ENCODE results near the gene CDC42EP5. TPM values are rescaled to one million over a fixed set of nuclear protein-coding genes. Genes with fewer than 3 reads are reported as not detected.
A peak's percentile ranks its signal among the peaks of the same experiment; 100 is the strongest.

CDC42EP5 gene
- polyA plus RNA-seq, 4 donors: 25.1 to 49.9 (median 30.2) TPM

DNA sequence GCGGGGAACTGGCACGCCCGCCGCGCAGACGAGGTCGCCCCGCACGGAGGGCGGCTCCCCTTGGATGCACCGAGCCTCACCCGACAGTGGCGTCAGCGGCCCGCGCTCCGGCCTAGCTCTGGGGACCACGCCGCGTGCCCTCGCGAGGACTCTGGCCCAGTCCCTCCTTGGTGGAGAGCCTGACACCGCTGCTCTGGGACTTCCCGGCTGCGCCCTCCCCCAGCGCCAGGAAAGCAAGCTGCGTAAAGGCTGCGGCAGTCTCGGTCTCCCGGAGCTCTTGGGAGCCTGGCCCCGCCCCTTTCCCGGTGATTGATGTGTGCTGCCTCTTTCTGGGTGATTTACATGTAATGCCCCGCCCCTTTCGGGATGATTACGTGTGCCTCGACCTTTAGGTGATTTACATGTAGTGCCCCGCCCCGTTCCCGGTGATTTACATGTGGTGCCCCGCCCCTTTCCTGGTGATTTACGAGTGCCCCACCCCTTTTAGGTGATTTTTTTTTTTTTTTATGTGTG is 9.5 kb downstream of the CDC42EP5 start, which contains the start of gene LENG9:
Gene LENG9 (minus strand): TSS at position 248 of the 513 bp plus-strand sequence. CDS start 252 bp downstream, outside the sequence.
- DNase-seq (ENCODE audit: low read depth in 4 of 4, low spot score in 3 of 4): peak; percentile 78 to 89 (median 86)

DNA sequence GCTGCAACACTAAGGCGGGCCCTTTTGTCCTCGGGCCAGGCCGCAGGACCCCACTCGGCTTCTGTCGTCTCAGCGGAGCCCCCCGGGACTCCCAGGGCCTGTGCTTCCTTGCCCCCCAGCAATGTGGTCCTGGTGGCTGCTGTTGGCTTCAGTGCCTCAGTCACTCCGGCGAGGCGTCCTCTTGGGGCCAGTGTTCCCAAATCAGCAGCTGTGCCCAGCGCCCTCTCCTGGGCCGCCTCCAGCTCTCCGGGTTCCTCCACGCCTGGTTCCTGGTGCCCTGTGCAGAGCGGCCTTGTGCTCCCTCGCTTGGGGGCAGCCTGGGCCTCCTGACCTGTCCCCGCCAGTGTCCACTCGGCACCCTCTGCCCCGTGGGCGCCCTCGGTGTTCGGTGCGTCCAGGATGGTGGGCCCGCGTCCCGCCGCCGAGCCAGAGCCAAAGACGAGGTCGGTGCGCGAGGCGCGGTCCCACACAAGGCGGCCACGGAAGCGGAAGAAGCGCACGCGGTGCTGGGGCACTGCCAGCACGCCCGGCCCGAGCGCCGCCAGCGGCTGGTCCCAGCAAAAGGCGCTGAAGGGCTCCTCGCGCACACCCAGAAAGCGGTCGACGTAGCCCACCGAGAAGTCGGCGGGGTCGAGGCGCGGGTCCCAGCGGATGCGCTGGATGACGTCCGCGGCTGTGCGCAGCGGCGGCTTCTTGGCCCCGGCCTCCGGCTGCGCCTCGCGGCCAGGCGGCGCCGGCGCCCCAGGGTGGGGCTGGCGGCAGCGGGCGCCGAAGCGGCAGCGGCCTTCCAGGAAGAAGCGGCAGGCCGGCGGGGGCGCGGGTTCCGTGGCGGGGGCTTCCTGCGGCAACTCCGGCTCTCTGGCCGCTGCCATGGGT is 10.2 kb downstream of the CDC42EP5 start:
- no peak for DNase-seq (ENCODE audit: low read depth in 4 of 4, low spot score in 3 of 4)

DNA sequence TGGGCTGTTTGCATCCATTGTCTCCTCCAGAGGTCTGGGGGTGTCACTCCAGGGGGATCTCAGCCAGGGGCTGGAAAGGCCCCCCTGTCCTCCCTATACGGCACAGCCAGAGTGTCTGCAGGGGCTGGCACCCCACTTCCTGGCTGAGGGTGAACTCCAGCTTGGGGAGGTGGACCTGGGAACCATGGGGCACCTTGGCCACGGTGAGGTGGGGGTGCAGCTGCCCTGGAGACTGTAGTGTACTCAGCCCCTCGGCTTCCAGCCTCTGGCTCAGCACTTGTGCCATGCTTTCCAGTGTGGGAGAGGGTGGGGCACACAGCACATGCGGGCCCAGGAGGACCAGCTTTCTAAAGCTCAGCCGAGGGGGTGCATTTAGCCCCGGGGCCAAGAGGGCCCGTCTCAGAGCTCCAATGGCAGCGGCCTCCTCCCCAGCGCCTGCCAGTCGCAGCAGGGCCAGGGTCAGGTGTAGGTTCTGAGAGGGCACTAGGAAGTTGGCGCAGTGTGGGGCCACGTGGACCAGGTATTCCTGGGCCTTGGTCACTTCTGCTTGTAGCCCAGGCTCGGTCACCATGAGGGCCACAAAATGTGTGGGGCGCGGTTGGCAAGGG is 10.9 kb downstream of the CDC42EP5 start:
- DNase-seq (ENCODE audit: low read depth in 4 of 4, low spot score in 3 of 4): no peak

DNA sequence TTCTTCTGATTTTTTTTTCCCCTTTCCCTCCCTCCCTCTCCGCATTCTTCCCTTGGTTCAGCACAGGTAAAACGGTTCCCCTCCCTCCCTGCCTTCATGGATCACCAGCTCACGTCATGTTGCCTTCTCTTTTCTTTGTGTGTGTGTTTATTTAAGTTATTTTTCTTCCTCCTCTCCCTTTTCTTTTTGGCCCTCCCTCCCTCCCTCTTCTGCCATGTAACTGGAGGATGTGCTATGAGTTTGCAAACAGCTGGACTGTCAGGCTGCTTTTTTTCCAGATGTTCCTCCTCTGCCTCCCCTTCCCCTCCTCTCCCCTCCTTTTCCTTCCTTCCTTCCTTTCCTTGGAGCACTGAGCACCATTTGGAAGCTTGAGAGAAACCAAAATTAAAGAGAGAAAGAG is 11.5 kb downstream of the CDC42EP5 start:
- no peak for DNase-seq (ENCODE audit: low read depth in 4 of 4, low spot score in 3 of 4)

DNA sequence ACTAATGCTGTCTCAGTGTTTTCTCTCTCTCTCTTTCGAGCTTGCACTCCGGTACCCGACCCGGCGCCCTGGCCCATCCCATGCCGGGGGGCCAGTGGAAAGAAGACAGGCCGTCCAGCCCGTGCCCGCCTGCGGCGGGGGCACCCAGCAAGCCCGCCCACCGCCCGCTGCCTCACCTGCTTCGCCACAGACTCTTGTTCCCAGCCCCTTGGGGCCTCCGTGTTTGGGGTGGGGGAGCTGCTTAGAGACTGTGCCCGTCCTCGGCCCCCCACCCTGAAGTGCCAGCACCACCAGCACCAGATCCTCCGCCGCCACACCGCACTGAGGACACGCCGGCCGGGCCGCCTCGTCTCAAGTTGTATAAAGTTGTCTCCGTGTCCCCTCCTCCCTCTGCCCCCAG is 11.9 kb downstream of the CDC42EP5 start:
- DNase-seq (ENCODE audit: low read depth in 4 of 4, low spot score in 3 of 4): no peak

DNA sequence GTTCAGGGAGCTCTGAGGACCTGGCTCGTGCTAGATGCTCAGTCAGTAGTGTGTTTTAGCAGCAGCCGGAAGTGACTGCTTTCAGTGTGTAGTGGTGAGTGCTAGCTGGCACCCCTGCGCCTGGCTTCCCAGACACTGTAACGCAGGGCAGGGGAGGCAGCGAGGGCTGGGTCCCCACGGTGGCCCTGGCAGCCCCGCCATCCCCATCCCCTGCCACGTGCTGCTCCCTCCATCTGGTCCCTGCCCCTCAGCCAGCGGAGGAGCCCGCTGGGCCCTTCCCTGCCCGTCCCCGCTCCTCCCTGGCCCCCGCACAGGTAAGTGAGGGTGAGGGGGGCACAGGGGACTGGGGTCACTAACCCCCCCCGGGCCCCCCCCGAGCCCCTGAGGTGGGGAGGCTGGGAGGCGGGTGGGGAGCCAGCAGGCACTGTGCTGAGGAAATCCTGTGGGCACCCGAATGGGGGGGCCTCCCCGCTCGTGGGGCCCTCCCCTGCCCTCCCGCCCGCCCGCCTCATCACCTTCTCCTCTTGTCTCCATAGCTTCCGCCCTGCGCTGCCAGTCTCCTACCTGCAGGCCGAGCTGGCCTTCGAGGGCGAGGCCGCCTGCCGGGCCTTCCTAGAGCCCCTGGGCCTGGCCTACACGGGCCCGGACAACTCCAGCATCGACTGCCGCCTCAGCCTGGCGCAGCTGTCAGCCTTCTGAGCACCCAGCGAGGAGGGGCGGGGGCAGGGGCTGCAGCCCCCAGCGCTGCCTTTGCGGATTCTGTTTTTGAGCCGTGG is 12.7 kb downstream of the CDC42EP5 start:
- no peak for DNase-seq (ENCODE audit: low read depth in 4 of 4, low spot score in 3 of 4)

DNA sequence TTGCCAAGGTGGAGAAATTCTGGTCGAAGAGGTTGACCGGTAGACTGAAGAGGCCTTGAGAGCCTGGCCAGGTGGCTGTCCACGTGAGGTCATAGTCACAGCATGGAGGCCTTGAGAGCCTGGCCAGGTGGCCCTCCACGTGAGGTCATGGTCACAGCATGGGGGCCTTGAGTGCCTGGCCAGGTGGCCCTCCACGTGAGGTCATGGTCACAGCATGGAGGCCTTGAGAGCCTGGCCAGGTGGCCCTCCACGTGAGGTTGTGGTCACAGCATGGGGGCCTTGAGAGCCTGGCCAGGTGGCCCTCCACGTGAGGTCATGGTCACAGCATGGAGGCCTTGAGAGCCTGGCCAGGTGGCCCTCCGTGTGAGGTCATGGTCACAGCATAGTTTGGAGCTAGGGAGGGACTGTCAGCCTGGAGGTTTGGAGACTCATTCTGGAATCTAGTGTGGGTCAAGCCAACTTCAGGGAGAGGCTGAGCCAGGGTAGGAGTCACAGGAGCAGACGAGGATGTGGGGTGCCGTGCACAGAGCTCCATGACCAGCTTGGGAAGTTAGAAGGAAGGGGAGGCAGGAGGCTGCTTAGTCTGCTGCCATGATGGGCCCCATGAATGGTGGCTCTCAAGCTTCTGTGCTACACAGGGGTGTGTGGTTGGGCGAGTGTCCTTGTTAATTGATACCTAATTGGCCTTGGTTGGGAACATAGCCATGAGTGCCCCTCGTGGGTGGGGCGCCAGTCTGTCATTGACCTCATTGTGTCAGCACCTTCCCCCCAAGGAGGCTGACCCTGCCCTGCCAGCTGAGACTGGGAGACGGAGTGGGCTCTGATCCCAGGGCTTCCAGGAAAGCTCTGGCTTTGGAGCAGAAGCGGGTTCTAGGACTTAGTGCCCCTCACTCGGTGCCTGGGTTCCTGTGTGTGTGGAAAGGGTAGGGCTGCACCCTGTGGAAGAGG is 13.5 kb downstream of the CDC42EP5 start:
- DNase-seq (ENCODE audit: low read depth in 4 of 4, low spot score in 3 of 4): no peak

DNA sequence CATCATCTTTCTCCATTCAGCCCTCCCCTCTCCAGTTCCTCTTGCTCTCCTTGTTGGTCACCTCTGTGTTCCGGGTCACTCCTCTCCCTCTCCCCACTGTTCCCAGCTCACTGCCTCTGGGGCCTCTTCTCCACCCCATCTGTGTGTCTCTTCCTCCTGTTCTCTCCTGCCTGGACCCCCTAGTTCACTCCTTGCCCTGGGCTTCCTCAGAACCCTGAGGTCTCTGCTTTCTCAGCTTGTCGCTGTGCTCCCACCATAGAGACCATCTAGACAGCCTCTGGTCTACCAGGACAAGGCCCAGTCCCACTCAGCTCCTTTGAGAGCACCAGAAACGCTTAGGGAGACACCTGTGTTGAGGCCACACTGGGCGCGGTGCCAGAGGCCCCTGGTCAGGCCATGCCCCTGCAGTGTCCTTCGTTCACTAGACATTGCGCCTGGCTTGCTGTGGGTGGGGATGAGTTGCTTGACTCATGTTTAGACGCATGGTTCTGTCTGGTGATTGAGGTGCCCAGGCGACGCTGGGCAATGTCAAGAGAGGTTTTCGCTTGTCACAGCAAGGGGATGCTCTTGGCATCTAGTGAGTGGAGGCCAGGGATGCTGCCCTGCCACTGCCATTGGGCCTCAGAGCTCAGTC is 14.3 kb downstream of the CDC42EP5 start:
- DNase-seq (ENCODE audit: low read depth in 4 of 4, low spot score in 3 of 4): no peak

DNA sequence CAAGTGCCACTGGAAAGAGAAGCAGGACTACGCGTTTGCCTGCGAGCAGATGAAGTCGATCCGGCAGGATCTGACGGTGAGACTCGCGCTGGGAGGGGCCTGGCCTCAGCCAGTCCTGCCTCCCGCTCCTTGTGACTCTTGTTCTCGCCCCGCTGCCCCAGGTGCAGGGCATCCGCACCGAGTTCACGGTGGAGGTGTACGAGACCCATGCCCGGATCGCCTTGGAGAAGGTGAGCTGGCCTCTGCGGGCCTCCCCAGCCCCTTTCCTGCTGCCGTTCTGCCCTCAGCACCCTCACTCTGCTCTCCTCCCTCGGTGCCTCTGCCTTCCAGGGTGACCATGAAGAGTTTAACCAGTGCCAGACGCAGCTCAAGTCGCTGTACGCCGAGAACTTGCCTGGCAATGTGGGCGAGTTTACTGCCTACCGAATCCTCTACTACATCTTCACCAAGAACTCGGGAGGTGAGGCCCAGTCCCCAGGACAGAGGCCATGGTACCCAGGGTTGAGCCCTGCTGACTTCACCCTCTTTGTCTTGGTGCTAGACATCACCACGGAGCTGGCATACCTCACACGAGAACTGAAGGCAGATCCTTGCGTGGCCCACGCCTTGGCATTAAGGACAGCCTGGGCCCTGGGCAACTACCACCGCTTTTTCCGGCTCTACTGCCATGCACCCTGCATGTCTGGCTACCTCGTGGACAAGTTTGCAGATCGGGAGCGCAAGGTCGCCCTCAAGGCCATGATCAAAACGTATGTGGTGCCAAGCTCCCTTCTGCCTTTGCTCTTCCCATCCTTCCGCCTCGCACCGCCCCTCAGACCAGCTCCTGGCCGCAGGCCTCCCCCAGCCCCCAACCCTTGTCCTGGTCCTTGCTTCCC is 15.1 kb downstream of the CDC42EP5 start:
- DNase-seq (ENCODE audit: low read depth in 4 of 4, low spot score in 3 of 4): no peak

DNA sequence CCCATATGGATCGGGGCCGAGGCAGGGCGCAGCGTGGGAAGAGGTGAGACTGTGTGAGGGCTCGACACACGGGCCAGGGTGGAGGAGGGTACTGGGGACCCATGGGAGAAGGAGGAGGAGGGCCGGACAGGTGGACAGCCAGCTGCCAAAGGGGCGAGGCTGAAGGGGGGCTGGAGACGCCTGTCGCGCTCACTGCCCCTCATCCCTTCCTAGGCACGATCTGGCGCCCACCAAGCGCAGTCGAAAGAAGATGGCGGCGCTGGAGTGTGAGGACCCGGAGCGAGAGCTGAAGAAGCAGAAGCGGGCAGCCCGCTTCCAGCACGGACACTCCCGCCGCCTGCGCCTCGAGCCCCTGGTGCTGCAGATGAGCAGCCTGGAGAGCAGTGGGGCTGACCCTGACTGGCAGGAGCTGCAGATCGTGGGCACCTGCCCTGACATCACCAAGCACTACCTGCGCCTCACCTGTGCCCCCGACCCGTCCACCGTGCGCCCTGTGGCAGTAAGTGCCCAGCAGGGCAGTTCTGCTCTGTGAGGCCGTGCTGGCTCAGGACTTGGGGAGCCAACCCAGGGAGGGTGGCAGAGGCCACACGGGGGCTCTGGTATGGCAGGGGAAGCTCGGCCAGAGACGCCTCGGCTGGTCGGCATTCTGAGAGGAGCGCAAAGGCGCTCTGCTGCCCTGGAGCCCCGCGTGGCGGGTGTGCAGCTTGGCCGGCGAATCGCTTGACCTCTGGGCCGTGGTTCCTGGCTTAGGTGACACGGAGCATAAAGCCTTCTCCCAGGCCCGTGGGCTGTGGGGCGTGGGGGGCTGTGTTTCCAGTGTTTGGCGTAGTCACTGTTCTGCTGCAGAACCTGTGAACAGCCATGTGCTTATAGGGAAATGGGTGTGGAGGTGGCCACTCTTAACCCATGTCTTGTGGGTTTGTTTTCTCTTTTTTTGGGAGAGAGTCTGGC is 16.4 kb downstream of the CDC42EP5 start:
- no peak for DNase-seq (ENCODE audit: low read depth in 4 of 4, low spot score in 3 of 4)

DNA sequence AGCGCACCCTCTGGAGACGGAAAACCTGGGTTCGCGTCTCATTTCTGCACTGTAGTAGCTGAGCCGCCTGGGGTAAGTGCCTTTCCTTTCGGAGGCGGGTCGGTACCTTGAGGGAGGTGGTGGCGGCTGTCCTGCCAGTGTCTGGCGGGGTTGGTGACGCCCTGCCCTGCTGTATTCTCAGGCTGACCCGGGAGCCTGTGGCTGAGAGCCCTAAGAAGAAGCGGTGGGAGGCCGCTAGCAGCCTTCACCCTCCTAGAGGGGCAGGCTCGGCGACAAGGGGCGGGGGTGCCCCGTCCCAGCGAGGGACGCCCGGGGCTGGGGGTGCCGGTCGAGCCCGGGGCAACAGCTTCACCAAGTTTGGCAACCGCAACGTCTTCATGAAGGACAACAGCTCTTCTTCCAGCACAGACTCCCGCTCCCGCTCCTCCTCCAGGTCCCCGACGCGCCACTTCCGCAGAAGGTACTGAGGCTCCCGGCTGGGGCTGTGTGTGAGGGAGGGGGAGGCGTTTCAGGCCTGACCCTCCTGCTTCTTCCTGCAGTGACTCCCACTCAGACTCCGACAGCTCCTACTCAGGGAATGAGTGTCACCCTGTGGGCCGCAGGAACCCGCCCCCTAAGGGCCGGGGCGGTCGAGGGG is 17.2 kb downstream of the CDC42EP5 start:
- no peak for DNase-seq (ENCODE audit: low read depth in 4 of 4, low spot score in 3 of 4)

DNA sequence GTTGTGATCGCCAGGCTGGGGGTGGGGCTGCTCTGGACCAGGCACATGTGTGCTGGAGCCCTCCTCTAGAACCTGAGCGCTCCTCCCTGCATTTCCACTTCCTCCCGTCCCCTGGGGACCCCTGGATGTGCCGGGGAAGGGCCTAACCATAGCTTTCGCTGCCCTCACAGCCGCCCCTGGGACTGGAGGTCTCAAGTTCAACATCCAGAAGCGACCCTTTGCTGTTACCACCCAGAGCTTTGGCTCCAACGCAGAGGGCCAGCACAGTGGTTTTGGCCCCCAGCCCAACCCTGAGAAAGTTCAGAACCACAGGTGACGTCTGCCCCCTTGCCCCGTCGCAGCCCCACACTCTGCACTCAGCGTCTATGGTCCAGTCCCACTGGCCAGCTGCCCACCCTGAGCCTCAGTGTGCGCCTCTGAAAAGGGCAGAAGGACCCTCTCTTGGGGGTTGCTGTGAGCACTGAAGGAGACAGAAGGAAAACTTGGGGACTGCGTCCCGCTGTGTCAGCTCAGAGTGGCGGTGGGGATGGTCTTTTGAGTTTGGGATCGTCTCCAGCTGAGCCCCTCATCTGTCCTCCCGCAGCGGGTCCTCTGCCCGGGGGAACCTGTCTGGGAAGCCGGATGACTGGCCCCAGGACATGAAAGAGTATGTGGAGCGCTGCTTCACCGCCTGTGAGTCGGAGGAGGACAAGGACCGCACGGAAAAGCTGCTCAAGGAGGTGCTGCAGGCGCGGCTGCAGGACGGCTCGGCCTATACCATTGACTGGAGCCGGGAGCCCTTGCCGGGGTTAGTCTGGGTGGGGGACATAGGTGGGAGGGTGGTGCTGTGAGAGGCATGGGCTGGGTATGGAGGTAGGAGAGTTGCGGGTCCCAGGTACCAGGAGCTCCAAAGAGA is 18.1 kb downstream of the CDC42EP5 start:
- DNase-seq (ENCODE audit: low read depth in 4 of 4, low spot score in 3 of 4): no peak

DNA sequence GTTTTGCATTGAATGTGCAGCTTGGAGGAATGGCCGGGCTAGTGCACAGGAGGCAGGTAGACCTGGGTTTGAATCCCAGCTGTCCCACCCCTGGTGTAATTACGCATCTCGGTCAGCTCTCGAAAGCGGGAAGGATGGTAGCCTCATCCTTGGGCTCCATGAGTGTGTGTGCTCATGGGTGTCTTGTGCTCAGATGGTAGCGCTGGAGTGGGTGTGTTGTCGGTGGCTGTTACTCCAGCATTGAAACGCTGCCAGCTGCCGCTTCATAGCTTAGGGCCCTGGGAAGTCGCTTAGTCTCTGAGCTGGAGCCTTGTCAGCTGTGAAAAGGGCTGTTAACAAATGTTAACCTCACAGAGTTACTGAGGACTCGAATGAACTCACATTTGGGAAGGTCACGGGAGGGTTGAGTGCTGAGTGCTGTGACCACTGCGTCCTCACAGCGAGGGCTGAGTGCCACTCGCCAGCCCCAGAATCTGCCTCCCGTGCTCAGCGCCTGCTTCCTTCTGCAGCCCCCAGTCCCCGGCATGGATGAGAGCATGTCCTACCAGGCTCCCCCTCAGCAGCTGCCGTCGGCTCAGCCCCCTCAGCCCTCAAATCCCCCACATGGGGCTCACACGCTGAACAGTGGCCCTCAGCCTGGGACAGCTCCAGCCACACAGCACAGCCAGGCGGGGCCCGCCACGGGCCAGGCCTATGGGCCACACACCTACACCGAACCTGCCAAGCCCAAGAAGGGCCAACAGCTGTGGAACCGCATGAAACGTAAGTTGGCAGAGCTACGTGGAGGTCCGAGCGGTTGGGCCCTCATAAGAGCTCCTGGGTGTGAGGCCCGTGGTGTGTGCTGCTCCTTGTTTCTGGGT is 18.9 kb downstream of the CDC42EP5 start:
- no peak for DNase-seq (ENCODE audit: low read depth in 4 of 4, low spot score in 3 of 4)

DNA sequence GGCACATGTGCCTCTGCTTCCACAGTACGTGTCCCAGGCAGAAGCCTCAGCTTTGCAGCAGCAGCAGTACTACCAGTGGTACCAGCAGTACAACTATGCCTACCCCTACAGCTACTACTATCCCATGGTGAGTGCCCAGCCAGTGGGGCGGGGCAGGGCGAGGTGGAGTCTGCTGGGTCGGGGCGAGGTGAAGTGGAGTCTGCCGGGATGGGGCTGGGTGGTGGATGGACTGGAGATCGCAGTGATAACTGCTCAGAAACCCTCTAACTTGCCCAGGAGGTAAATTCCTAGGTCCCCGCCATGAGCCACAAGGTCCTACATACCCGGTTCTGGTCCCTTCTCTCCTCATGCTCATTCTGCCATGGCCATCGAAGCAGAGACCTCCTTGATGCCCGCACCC is 20.5 kb downstream of the CDC42EP5 start:
- DNase-seq (ENCODE audit: low read depth in 4 of 4, low spot score in 3 of 4): no peak

DNA sequence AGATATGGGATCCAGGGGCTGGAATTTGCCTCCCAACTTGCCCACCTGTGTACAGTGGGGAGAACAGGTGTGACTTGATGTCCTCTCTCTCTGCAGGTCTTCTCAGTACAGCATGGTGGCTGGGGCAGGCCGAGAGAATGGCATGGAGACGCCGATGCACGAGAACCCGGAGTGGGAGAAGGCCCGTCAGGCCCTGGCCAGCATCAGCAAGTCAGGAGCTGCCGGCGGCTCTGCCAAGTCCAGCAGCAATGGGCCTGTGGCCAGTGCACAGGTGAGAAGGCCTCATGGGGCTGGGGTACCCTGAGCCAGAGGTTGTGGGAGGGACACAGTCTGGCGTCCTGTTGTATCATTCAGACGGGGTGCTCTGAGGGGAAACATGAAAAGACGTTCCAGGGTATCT is 21.1 kb downstream of the CDC42EP5 start:
- DNase-seq (ENCODE audit: low read depth in 4 of 4, low spot score in 3 of 4): no peak
